GM23338 (cell line): ENCODE results near the gene INPP1.

Experiments
- CREB1 ChIP-seq: fragments of 250-450 bp; sonication (Bioruptor Pico); IDR thresholded peaks from 2 replicates; pipeline ENCODE4 v1.5.0; 2020; ENCODE audit warnings: low read depth, mild to moderate bottlenecking, moderate library complexity
- CTCF ChIP-seq, 2 experiments: fragments of 200-600 bp in 1 of 2; sonication (generic) in 1 of 2; conservative IDR thresholded peaks; 2 replicates each; pipeline versions ENCODE4 v1.5.1 to v1.6.1; 2016 to 2017; ENCODE audit warnings: antibody characterized with exemption in 2 of 2, low read depth in 2 of 2, mild to moderate bottlenecking in 2 of 2, moderate library complexity in 1 of 2
- EZH2 ChIP-seq: fragments of 200-600 bp; sonication (generic); IDR thresholded peaks from one replicate; pipeline ENCODE4 v1.8.0; 2017; ENCODE audit warnings: antibody characterized with exemption, mild to moderate bottlenecking, low read depth; ENCODE audit not compliant: unreplicated experiment
- EZH2phosphoT487 ChIP-seq: fragments of 200-600 bp; sonication (generic); IDR thresholded peaks from one replicate; pipeline ENCODE4 v1.8.1; 2018; ENCODE audit warnings: antibody characterized with exemption; ENCODE audit not compliant: unreplicated experiment
- JUNB ChIP-seq: IDR thresholded peaks from one replicate; pipeline ENCODE4 v1.6.1; 2016; ENCODE audit warnings: antibody characterized with exemption; ENCODE audit not compliant: unreplicated experiment
- NANOG ChIP-seq: IDR thresholded peaks from 2 replicates; pipeline ENCODE4 v1.6.1; 2016; ENCODE audit warnings: antibody characterized with exemption, borderline replicate concordance
- POLR2AphosphoS5 ChIP-seq: IDR thresholded peaks from 2 replicates; pipeline ENCODE4 v1.6.1; 2016; ENCODE audit warnings: antibody characterized with exemption, low read depth
- REST ChIP-seq: IDR thresholded peaks from one replicate; pipeline ENCODE4 v1.6.1; 2018; ENCODE audit warnings: antibody characterized with exemption; ENCODE audit not compliant: unreplicated experiment
- STAT1 ChIP-seq: IDR thresholded peaks from one replicate; pipeline ENCODE4 v1.6.1; 2016; ENCODE audit warnings: antibody characterized with exemption; ENCODE audit not compliant: unreplicated experiment
- ZNF114 ChIP-seq: fragments of 250-450 bp; sonication (Bioruptor Pico); IDR thresholded peaks from 2 replicates; pipeline ENCODE4 v1.5.0; 2020; ENCODE audit warnings: mild to moderate bottlenecking, moderate library complexity
- ZNF462 ChIP-seq: fragments of 250-450 bp; sonication (Bioruptor Pico); IDR thresholded peaks from 2 replicates; pipeline ENCODE4 v1.5.0; 2020; ENCODE audit warnings: mild to moderate bottlenecking, moderate library complexity
- TF ChIP-seq, protein P1 (sequence below): IDR thresholded peaks from 2 replicates; pipeline ENCODE4 v1.6.1; 2016; ENCODE audit warnings: antibody characterized with exemption

GRCh38 chr2:190402986-190403603 is 59.7 kb downstream of the INPP1 start:
- TF ChIP-seq EZH2phosphoT487 (no peak), CTCF (conservative IDR thresholded peaks at IDR 0.05; ENCODE audit: low read depth in 2 of 2) (no peak), POLR2AphosphoS5 (no peak), EZH2 (no peak), CREB1 (CRISPR knock-in tag) (no peak), REST (no peak), JUNB (no peak), STAT1 (no peak), ZNF114 (CRISPR knock-in tag) (no peak), NANOG (no peak), ZNF462 (CRISPR knock-in tag) (no peak)
- TF ChIP-seq, protein P1, sequence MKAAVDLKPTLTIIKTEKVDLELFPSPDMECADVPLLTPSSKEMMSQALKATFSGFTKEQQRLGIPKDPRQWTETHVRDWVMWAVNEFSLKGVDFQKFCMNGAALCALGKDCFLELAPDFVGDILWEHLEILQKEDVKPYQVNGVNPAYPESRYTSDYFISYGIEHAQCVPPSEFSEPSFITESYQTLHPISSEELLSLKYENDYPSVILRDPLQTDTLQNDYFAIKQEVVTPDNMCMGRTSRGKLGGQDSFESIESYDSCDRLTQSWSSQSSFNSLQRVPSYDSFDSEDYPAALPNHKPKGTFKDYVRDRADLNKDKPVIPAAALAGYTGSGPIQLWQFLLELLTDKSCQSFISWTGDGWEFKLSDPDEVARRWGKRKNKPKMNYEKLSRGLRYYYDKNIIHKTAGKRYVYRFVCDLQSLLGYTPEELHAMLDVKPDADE: no peak
